K562 (cell line): ENCODE measurements around the gene LRRC25. TPM values are rescaled to one million over a fixed set of nuclear protein-coding genes. Genes with fewer than 3 reads are reported as not detected.

Experiments
- ATAC-seq: fragments of 200-7000 bp; cut with Tn5 transposase; 3 replicates; pipeline ENCODE4 v1.9.1; 2020; ENCODE audit warnings: moderate library complexity
- BruUV-seq: library from RNA; stranded (reverse); fragments of 400-500 nt; replicated peaks from 2 replicates; lab custom pipeline; 2021; lab: Mats Ljungman, UMichigan
- CTCF ChIA-PET: fragments of 300-600 bp; formaldehyde crosslinking; extraction: SDS; loops from one replicate; lab custom pipeline; 2021; ENCODE audit warnings: low intra/inter-chr PET ratio; lab: Yijun Ruan, JAX
- POLR2A ChIA-PET: fragments of 300-600, 350-650 bp; sonication (Branson Sonifier 250); formaldehyde crosslinking; extraction: SDS; loops from one replicate; lab custom pipeline; 2021; ENCODE audit warnings: antibody characterized with exemption, inconsistent platforms; lab: Yijun Ruan, JAX
- DNase-seq, 4 experiments: peaks; one replicate each; pipeline versions ENCODE4 v3.0.0 to v3.0.0-alpha.2; 2011 to 2018; ENCODE audit warnings: low spot score in 3 of 4, mixed read lengths in 3 of 4; ENCODE audit errors: extremely low read depth in 1 of 4
- FAIRE-seq: peaks from 2 replicates; lab custom pipeline; 2011; peaks lifted over from hg19 to GRCh38; lab: Jason Lieb, UNC
- H2AFZ ChIP-seq: 2 replicates; pipeline ENCODE4 v1.6.0; 2011; ENCODE audit warnings: low read depth, low read length, control low read depth, inconsistent platforms
- H3K27ac ChIP-seq: fragments of 200-600 bp; 3 replicates; pipeline ENCODE4 v1.8.0; 2011; ENCODE audit warnings: low read depth, mild to moderate bottlenecking, control low read depth, inconsistent platforms, low read length, moderate library complexity, mixed read lengths; ENCODE audit errors: extremely low read depth
- H3K27me3 ChIP-seq, 2 experiments: fragments of 300-600 bp in 1 of 2; 2 replicates in 1 of 2; 3 replicates in 1 of 2; pipeline versions ENCODE4 v1.6.0 to v1.8.0; 2011; ENCODE audit warnings: inconsistent platforms in 2 of 2, low read length in 2 of 2, mild to moderate bottlenecking in 1 of 2, mixed read lengths in 1 of 2, moderate library complexity in 1 of 2; ENCODE audit not compliant: control insufficient read depth in 2 of 2, insufficient read depth in 2 of 2
- H3K36me3 ChIP-seq: fragments of 300-600 bp; 3 replicates; pipeline ENCODE4 v1.8.0; 2011; ENCODE audit warnings: mild to moderate bottlenecking, low read length, inconsistent platforms; ENCODE audit not compliant: control insufficient read depth, insufficient read depth
- H3K4me1 ChIP-seq, 2 experiments: fragments of 200-600 bp in 1 of 2; replicated peaks in 1 of 2; 2 replicates in 1 of 2; 3 replicates in 1 of 2; pipeline versions ENCODE4 v1.5.1 to v1.8.0; 2011; ENCODE audit warnings: inconsistent platforms in 2 of 2, low read length in 2 of 2, mild to moderate bottlenecking in 1 of 2, mixed read lengths in 1 of 2, moderate library complexity in 1 of 2; ENCODE audit not compliant: control insufficient read depth in 2 of 2, insufficient read depth in 2 of 2
- H3K4me2 ChIP-seq: 2 replicates; pipeline ENCODE4 v1.6.1; 2011; ENCODE audit warnings: low read length, control low read depth, inconsistent platforms, mixed read lengths; ENCODE audit not compliant: insufficient read depth
- H3K4me3 ChIP-seq: fragments of 200-600 bp; sonication (generic), shearing (Covaris generic); 2 replicates; pipeline ENCODE4 v1.5.1; 2016; ENCODE audit warnings: control low read depth, inconsistent platforms
- H3K79me2 ChIP-seq: fragments of 200-600 bp; 3 replicates; pipeline ENCODE4 v1.8.0; 2011; ENCODE audit warnings: low read length, inconsistent platforms; ENCODE audit not compliant: control insufficient read depth, insufficient read depth
- H3K9ac ChIP-seq, 2 experiments: 2 replicates each; pipeline versions ENCODE4 v1.6.0 to v1.6.1; 2011; ENCODE audit warnings: low read depth in 2 of 2, low read length in 2 of 2, control low read depth in 1 of 2, inconsistent platforms in 1 of 2, mild to moderate bottlenecking in 1 of 2, mixed read lengths in 1 of 2; ENCODE audit not compliant: insufficient read depth in 1 of 2
- H3K9me1 ChIP-seq: one replicate; pipeline ENCODE4 v1.6.0; 2011; ENCODE audit warnings: inconsistent platforms, mild to moderate bottlenecking, low read length, moderate library complexity; ENCODE audit not compliant: control insufficient read depth, insufficient read depth
- H3K9me3 ChIP-seq: replicated peaks from 2 replicates; pipeline ENCODE4 v1.5.1; 2011; ENCODE audit warnings: low read depth, low read length, inconsistent platforms; ENCODE audit not compliant: control insufficient read depth, insufficient read depth
- H4K20me1 ChIP-seq: replicated peaks from 2 replicates; pipeline ENCODE4 v1.6.1; 2011; ENCODE audit warnings: low read length, inconsistent platforms, mixed read lengths; ENCODE audit not compliant: control insufficient read depth, insufficient read depth
- EGR1 ChIP-seq: fragments of 450-650 bp; conservative IDR thresholded peaks from 2 replicates; pipeline ENCODE4 v1.6.1; 2017; ENCODE audit warnings: mild to moderate bottlenecking
- RBFOX2 ChIP-seq: fragments of 200-400 bp; formaldehyde crosslinking; IDR thresholded peaks from 2 replicates; pipeline ENCODE4 v1.6.1; 2017; ENCODE audit warnings: low read depth, mild to moderate bottlenecking, low read length, moderate library complexity
- ZNF316 ChIP-seq: fragments of 450-650 bp; IDR thresholded peaks from 2 replicates; pipeline ENCODE4 v1.6.1; 2016
- WGBS: fragments of 100-300 bp; shearing (Covaris generic); methylation state at CpG from one replicate; pipeline ENCODE4 v1.1.6; 2016; ENCODE audit warnings: low coverage, mixed read lengths; ENCODE audit not compliant: insufficient coverage; ENCODE audit errors: missing lambda C conversion rate; 5-methylcytosine and 5-hydroxymethylcytosine counted together
- in situ Hi-C: fragments of 300-500 bp; cut with MboI; formaldehyde crosslinking; loops from 4 replicates; pipeline ENCODE4 v1.15.0; 2018; ENCODE audit warnings: inconsistent platforms, mixed read lengths
- intact Hi-C: fragments of 100-400 bp; cut with micrococcal nuclease; formaldehyde crosslinking; loops from 2 replicates; pipeline ENCODE4 v1.14.2; 2022
- polyA plus RNA-seq, 8 experiments: library from polyadenylated mRNA; depleted of rRNA in 4 of 8; stranded (reverse) in 5 of 8; unstranded in 3 of 8; fragments of >200 nt; fragmentation: Nextera tagmentation in 2 of 8; fragmentation: Illumina TruSeq in 1 of 8; extraction: Ambion mirVana in 2 of 8; extraction: Trizol in 1 of 8; gene quantifications; 2 replicates each; pipeline versions ENCODE4 v1.2.1 to v1.2.3, GENCODE V29; 2011 to 2014; ENCODE audit warnings: inconsistent platforms in 1 of 8, missing spikeins in 1 of 8
- total RNA-seq, 7 experiments: library from RNA; depleted of rRNA in 6 of 7; stranded (reverse); fragments of >200 nt in 6 of 7; fragmentation: Illumina TruSeq in 2 of 7; extraction: Trizol in 2 of 7; gene quantifications; 2 replicates each; pipeline versions ENCODE4 v1.2.1 to v1.2.3, GENCODE V29; 2011 to 2021; ENCODE audit warnings: low replicate concordance in 1 of 7
- TF ChIP-seq, protein P1 (sequence below), 2 experiments: fragments of 450-650 bp; IDR thresholded peaks; 2 replicates each; pipeline ENCODE4 v1.6.1; 2016

Gene LRRC25
- total and polyA plus RNA-seq, 9 of the 15 experiments (the other 6 are each of a cell fraction or from before 2014, with no cell fraction given): 0.07 to 0.36 (median 0.10) TPM; not detected in 3

DNA sequence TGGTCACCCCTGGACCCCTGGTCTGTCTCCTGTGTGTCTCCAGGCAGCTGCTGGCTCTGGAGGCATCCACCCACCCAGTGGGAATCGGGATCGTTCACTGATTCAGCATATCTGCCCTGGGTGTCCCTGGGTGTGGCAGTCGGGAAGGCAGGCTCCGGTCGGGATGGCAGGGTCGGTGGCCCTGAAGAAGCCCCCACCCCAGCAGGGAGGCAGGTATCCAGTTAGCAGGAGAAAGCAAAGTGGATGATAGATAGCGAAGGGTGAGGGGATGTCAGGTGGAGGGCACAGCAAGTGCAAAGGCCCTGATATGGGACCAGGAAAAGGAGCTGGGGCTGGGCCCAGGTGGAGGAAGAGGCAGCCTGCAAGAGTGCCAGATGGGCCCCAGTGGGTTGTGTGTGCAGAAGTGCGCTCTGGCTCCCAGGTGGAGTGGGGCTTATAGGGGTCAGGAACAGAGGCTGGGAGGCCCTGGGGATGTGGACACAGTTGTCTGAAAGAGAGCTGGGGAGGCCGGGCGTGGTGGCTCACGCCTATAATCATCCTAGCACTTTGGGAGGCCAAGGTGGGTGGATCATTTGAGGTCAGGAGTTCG, 24.0 kb upstream of the LRRC25 start:
- in situ Hi-C loops: no loop called here
- CTCF ChIA-PET: no interaction called here
- H3K36me3 ChIP-seq: peaks cover 35% of the 10 kb centered on the region; the same call in 2 of the 3 replicates
- TF ChIP-seq, protein P1, sequence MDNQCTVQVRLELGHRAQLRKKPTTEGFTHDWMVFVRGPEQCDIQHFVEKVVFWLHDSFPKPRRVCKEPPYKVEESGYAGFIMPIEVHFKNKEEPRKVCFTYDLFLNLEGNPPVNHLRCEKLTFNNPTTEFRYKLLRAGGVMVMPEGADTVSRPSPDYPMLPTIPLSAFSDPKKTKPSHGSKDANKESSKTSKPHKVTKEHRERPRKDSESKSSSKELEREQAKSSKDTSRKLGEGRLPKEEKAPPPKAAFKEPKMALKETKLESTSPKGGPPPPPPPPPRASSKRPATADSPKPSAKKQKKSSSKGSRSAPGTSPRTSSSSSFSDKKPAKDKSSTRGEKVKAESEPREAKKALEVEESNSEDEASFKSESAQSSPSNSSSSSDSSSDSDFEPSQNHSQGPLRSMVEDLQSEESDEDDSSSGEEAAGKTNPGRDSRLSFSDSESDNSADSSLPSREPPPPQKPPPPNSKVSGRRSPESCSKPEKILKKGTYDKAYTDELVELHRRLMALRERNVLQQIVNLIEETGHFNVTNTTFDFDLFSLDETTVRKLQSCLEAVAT (IDR thresholded peaks at IDR 0.05): no peak
- TF ChIP-seq EGR1 (peak; percentile 38; the same call in 1 of the 2 replicates), ZNF316 (peak; percentile 38), RBFOX2 (0 out of 2 replicates have a peak, but pooled peaks have one; percentile 16)
- TF ChIP-seq, all 486 proteins: peak for 3
- Histone ChIP-seq H4K20me1 (peaks cover 15% of the 10 kb centered on the region), H3K9ac (peak overlapping the region; percentile 85 to 95), H3K9me3 (no peaks in the 10 kb centered on the region), H3K4me3 (peak overlapping the region; percentile 60; the same call in 1 of the 2 replicates), H2AFZ (no peak overlapping the region), H3K4me2 (peak overlapping the region; percentile 82), H3K27ac (peak overlapping the region; percentile 14; the same call in 2 of the 3 replicates), H3K4me1 (peaks cover 39 to 96% of the 10 kb centered on the region in 2 experiments), H3K79me2 (peaks cover 87% of the 10 kb centered on the region), H3K9me1 (no peaks in the 10 kb centered on the region), H3K27me3 (no peaks in the 10 kb centered on the region)
- DNase-seq (no peak), ATAC-seq (no peak), FAIRE-seq (no peak)
- BruUV-seq: no TSS peak
- intact Hi-C loops: no loop called here
- WGBS: 32% methylated on average over 12 of the region's 12 CpGs
- POLR2A ChIA-PET: interaction anchor here (0.6 to 1.6 kb wide), 6 partner anchors 10 to 169 kb away, joined by 3 to 7 read pairs (median 4); partner anchors contain the start of gene GDF15
